ENCODE results near the gene CNKSR3. TPM values are rescaled to one million over a fixed set of nuclear protein-coding genes. Genes with fewer than 3 reads are reported as not detected.

CNKSR3 gene
- total RNA-seq, 1 experiment from 2014 or later = 5.6 TPM

DNA sequence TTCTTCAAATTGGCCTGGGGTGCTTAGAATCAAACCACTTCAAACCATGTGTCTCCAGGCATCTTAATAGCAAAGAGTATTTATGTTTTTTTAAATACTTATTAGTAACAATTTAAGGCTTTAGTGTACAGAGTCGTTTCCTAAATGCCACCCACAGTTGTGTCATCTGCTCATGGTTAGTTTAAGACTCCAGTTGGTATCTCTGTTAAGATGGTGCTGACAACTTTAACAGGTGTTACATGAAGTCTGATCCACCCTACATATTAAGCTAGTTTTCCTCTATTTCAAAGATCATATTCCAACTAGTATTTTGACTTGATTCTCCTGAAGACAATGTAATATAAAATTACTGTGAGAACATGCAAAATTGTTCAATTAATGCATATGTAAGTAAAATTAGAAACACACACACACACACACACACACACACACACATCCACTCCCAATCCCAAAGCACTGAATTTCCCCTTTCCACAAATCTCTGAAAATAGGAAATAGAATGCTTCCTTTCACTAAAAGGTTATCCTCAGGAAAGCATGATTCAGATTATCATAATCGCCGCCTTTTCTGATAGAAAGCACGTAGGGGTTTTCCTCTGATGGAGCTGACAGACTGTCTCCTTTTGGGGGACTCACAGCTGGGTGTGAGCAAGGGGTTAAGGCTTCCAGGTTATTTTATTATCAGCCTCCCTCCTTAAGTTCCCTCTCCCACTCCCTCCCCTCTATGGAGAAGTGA lies 10.5 kb downstream of the CNKSR3 start:
- Histone ChIP-seq H2BK15ac (ENCODE audit: low read depth, low read length) (no peak overlapping the region), H3T11ph (ENCODE audit: low read length) (no peak overlapping the region), H4K8ac (replicated peaks; ENCODE audit: insufficient read length, low read depth, low read length) (no peak overlapping the region), H4K20me1 (ENCODE audit: control insufficient read depth, insufficient read depth, insufficient read length) (no peaks in the 10 kb centered on the region), H3K79me2 (ENCODE audit: insufficient read depth, low read length) (no peaks in the 10 kb centered on the region), H4K91ac (ENCODE audit: insufficient read length, low read depth, low read length) (no peak overlapping the region), H3K4me2 (ENCODE audit: insufficient read depth, insufficient read length, low read length) (no peak overlapping the region), H3K4me1 (ENCODE audit: insufficient read depth, low read length) (no peaks in the 10 kb centered on the region), H3K4ac (ENCODE audit: low read depth, low read length) (no peak overlapping the region), H4K5ac (ENCODE audit: insufficient read length, low read depth, low read length) (no peak overlapping the region), H3K18ac (ENCODE audit: insufficient read length, low read depth, low read length) (no peak overlapping the region), H2AK5ac (ENCODE audit: insufficient read length, low read length) (no peak overlapping the region), H2BK5ac (ENCODE audit: insufficient read length, low read length) (no peak overlapping the region), H3K27ac (ENCODE audit: insufficient read length, low read depth, low read length) (no peak overlapping the region), H3K9ac (ENCODE audit: extremely low read depth, insufficient read length, low read length) (no peak overlapping the region), H2BK12ac (ENCODE audit: insufficient read length, low read depth, low read length) (no peak overlapping the region), H3K56ac (ENCODE audit: insufficient read length, low read depth, low read length) (no peak overlapping the region), H3K23ac (ENCODE audit: insufficient read length, low read depth, low read length) (no peak overlapping the region), H2BK120ac (ENCODE audit: low read depth, low read length, poor library complexity, severe bottlenecking) (no peak overlapping the region), H3K9me3 (ENCODE audit: control insufficient read depth, low read depth, low read length) (no peaks in the 10 kb centered on the region), H2AFZ (ENCODE audit: low read length) (no peak overlapping the region), H3K23me2 (ENCODE audit: insufficient read length, low read depth, low read length, poor library complexity, severe bottlenecking) (no peaks in the 10 kb centered on the region), H3K27me3 (ENCODE audit: insufficient read depth, low read length) (peaks cover 4% of the 10 kb centered on the region; the same call in 1 of the 2 replicates), H2BK20ac (ENCODE audit: low read depth, low read length, poor library complexity, severe bottlenecking) (no peak overlapping the region), H3K79me1 (ENCODE audit: insufficient read depth, low read depth, low read length, poor library complexity, severe bottlenecking) (no peaks in the 10 kb centered on the region), H3K14ac (ENCODE audit: insufficient read depth, low read length) (no peak overlapping the region)
- H3K27me3 Mint-ChIP-seq (ENCODE audit: low read depth) = peaks cover 23% of the 10 kb centered on the region
- TF ChIP-seq, protein P1, sequence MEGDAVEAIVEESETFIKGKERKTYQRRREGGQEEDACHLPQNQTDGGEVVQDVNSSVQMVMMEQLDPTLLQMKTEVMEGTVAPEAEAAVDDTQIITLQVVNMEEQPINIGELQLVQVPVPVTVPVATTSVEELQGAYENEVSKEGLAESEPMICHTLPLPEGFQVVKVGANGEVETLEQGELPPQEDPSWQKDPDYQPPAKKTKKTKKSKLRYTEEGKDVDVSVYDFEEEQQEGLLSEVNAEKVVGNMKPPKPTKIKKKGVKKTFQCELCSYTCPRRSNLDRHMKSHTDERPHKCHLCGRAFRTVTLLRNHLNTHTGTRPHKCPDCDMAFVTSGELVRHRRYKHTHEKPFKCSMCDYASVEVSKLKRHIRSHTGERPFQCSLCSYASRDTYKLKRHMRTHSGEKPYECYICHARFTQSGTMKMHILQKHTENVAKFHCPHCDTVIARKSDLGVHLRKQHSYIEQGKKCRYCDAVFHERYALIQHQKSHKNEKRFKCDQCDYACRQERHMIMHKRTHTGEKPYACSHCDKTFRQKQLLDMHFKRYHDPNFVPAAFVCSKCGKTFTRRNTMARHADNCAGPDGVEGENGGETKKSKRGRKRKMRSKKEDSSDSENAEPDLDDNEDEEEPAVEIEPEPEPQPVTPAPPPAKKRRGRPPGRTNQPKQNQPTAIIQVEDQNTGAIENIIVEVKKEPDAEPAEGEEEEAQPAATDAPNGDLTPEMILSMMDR (conservative IDR thresholded peaks at IDR 0.05) = no peak
- no CpG with 5 or more reads among the region's 4 CpGs for WGBS (ENCODE audit: extremely low coverage, insufficient read length, low lambda C conversion rate)
- no peak for DNase-seq
- H3K4me3 Mint-ChIP-seq = no peak overlapping the region
- peaks cover 21 to 37% of the 10 kb centered on the region in 2 experiments for H3K4me1 Mint-ChIP-seq
- peaks cover 0 to 5% (median 0%) of the 10 kb centered on the region in 3 experiments; a peak in 2 of 7 replicates for H3K36me3 Mint-ChIP-seq (ENCODE audit: insufficient read depth in 1 of 3, low read depth in 3 of 3)
- H3K27ac Mint-ChIP-seq = no peak overlapping the region; a peak in 1 of 7 replicates
- H3K9me3 Mint-ChIP-seq = no peaks in the 10 kb centered on the region; a peak in 1 of 5 replicates

Data from H9 (cell line).